Vagina (tissue), 2 donors: Measurements from ENCODE around the gene SCAMP4.

ENCODE experiments used
- CTCF ChIP-seq, 3 experiments: fragments of 450-650 bp in 2 of 3; fragments of 200-600 bp in 1 of 3; sonication (generic) in 1 of 3; IDR thresholded peaks; one replicate each; pipeline ENCODE4 v1.5.1; 2017 to 2019; ENCODE audit warnings: antibody characterized with exemption in 3 of 3, mild to moderate bottlenecking in 2 of 3, moderate library complexity in 2 of 3
- POLR2A ChIP-seq, 2 donors: fragments of 450-650 bp; IDR thresholded peaks; one replicate each; pipeline ENCODE4 v1.6.1; 2017; ENCODE audit warnings: antibody characterized with exemption in 2 of 2, mild to moderate bottlenecking in 2 of 2, moderate library complexity in 2 of 2
- POLR2AphosphoS5 ChIP-seq, 2 donors: sonication (generic); formaldehyde crosslinking; IDR thresholded peaks; one replicate each; pipeline ENCODE4 v1.9.0; 2017; ENCODE audit warnings: antibody characterized with exemption in 2 of 2, mild to moderate bottlenecking in 2 of 2, low read depth in 1 of 2; ENCODE audit not compliant: insufficient read depth in 1 of 2

- TF ChIP-seq POLR2AphosphoS5 (IDR thresholded peaks at IDR 0.05; ENCODE audit: insufficient read depth in 1 of 2, low read depth in 1 of 2), result no peak
- no peak for TF ChIP-seq CTCF (IDR thresholded peaks at IDR 0.05)
- no peak for TF ChIP-seq POLR2A (IDR thresholded peaks at IDR 0.05)
Observed at GRCh38 chr19:1949304-1950101, 44.3 kb downstream of the SCAMP4 start.
